Upper lobe of right lung (tissue), 1 donor: Measurements from ENCODE around the gene USP53. TPM values are rescaled to one million over a fixed set of nuclear protein-coding genes. Genes with fewer than 3 reads are reported as not detected.

Source experiments
- ATAC-seq: fragments of 200-7000 bp; cut with Tn5 transposase; one replicate; pipeline ENCODE4 v1.9.1; 2020; ENCODE audit warnings: mild to moderate bottlenecking, moderate library complexity
- DNase-seq: peaks from one replicate; pipeline ENCODE4 v3.0.0-alpha.2; 2020
- H3K27ac ChIP-seq: fragments of 200-600 bp; one replicate; pipeline ENCODE4 v1.8.0; 2022
- H3K27me3 ChIP-seq: fragments of 200-600 bp; one replicate; pipeline ENCODE4 v1.8.0; 2022; ENCODE audit warnings: mild to moderate bottlenecking
- H3K36me3 ChIP-seq: fragments of 200-600 bp; one replicate; pipeline ENCODE4 v1.8.0; 2022
- H3K4me1 ChIP-seq: fragments of 200-600 bp; one replicate; pipeline ENCODE4 v1.8.0; 2022
- H3K4me3 ChIP-seq: fragments of 200-600 bp; one replicate; pipeline ENCODE4 v1.8.0; 2022; ENCODE audit warnings: mild to moderate bottlenecking
- H3K9me3 ChIP-seq: fragments of 200-600 bp; one replicate; pipeline ENCODE4 v1.8.0; 2022
- CTCF ChIP-seq: fragments of 200-600 bp; IDR thresholded peaks from one replicate; pipeline ENCODE4 v1.8.0; 2022; ENCODE audit warnings: antibody characterized with exemption
- intact Hi-C: fragments of 100-400 bp; cut with DNase I; formaldehyde crosslinking; loops from one replicate; pipeline ENCODE4 v1.11.0; 2022
- total RNA-seq: library from RNA; stranded (reverse); fragmentation: NEBNext Ultra II Directional; extraction: Animal tissue kit (Norgen Biotek cat#: 25700); gene quantifications from one replicate; pipeline ENCODE4 v1.2.1, GENCODE V29; 2021
- donor health status: DM: no; HTN: yes; CAD: no; lungs with severe emphysema.

Gene USP53
- total RNA-seq, 1 donor from 2014 or later, result 80.5 TPM

- intact Hi-C loops, result no loop called here
- Histone ChIP-seq H3K9me3 (no peaks in the 10 kb centered on the region), H3K4me3 (no peak overlapping the region), H3K36me3 (no peaks in the 10 kb centered on the region), H3K27me3 (no peaks in the 10 kb centered on the region), H3K4me1 (no peaks in the 10 kb centered on the region), H3K27ac (no peak overlapping the region)
- no peak for ATAC-seq
- no peak for DNase-seq
- TF ChIP-seq CTCF, result no peak
These were observed 6.8 kb upstream of the USP53 start for GRCh38 chr4:119205690-119206089.

GRCh38 chr4:119206178-119206577 is 6.3 kb upstream of the USP53 start:
- intact Hi-C loops, result no loop called here
- H3K9me3 ChIP-seq, result no peaks in the 10 kb centered on the region
- H3K36me3 ChIP-seq, result no peaks in the 10 kb centered on the region
- H3K27me3 ChIP-seq, result no peaks in the 10 kb centered on the region
- no peak for TF ChIP-seq CTCF
- H3K4me3 ChIP-seq, result no peak overlapping the region
- no peaks in the 10 kb centered on the region for H3K4me1 ChIP-seq
- ATAC-seq (no peak), DNase-seq (no peak)
- no peak overlapping the region for H3K27ac ChIP-seq

GRCh38 chr4:119207051-119207450 is 5.5 kb upstream of the USP53 start:
- no peaks in the 10 kb centered on the region for H3K27me3 ChIP-seq
- no peaks in the 10 kb centered on the region for H3K4me1 ChIP-seq
- TF ChIP-seq CTCF, result no peak
- H3K4me3 ChIP-seq, result no peak overlapping the region
- DNase-seq (no peak), ATAC-seq (no peak)
- no peaks in the 10 kb centered on the region for H3K36me3 ChIP-seq
- H3K9me3 ChIP-seq, result no peaks in the 10 kb centered on the region
- H3K27ac ChIP-seq, result no peak overlapping the region
- intact Hi-C loops, result no loop called here

GRCh38 chr4:119209077-119209476 is 3.4 kb upstream of the USP53 start:
- H3K9me3 ChIP-seq, result no peaks in the 10 kb centered on the region
- no peak for DNase-seq
- H3K27me3 ChIP-seq, result no peaks in the 10 kb centered on the region
- H3K4me1 ChIP-seq, result peaks cover 1% of the 10 kb centered on the region
- H3K4me3 ChIP-seq, result no peak overlapping the region
- no peak for ATAC-seq
- TF ChIP-seq CTCF, result no peak
- intact Hi-C loops, result no loop called here
- no peaks in the 10 kb centered on the region for H3K36me3 ChIP-seq
- no peak overlapping the region for H3K27ac ChIP-seq

- intact Hi-C loops, result no loop called here
- no peak for ATAC-seq
- Histone ChIP-seq H3K27ac (no peak overlapping the region), H3K36me3 (no peaks in the 10 kb centered on the region), H3K4me3 (no peak overlapping the region), H3K4me1 (peaks cover 6% of the 10 kb centered on the region), H3K9me3 (no peaks in the 10 kb centered on the region), H3K27me3 (no peaks in the 10 kb centered on the region)
- no peak for DNase-seq
- no peak for TF ChIP-seq CTCF
These were observed 2.9 kb upstream of the USP53 start for GRCh38 chr4:119209586-119209985.

GRCh38 chr4:119210775-119211174 is 1.7 kb upstream of the USP53 start:
- no peak for TF ChIP-seq CTCF
- H3K4me1 ChIP-seq, result peaks cover 16% of the 10 kb centered on the region
- H3K27me3 ChIP-seq, result no peaks in the 10 kb centered on the region
- no peak for DNase-seq
- peaks cover 3% of the 10 kb centered on the region for H3K36me3 ChIP-seq
- intact Hi-C loops, result no loop called here
- no peak overlapping the region for H3K4me3 ChIP-seq
- no peak for ATAC-seq
- no peak overlapping the region for H3K27ac ChIP-seq
- no peaks in the 10 kb centered on the region for H3K9me3 ChIP-seq
